Astrocyte of the cerebellum (primary cell): Measurements from ENCODE around the gene CNPY4.

Experiments used
- DNase-seq: peaks from one replicate; pipeline ENCODE4 v3.0.0-alpha.2; 2011; ENCODE audit warnings: low read depth
- H3K4me3 ChIP-seq: 2 replicates; pipeline ENCODE4 v1.5.1; 2011; ENCODE audit warnings: mild to moderate bottlenecking, low read depth, low read length, moderate library complexity
- CTCF ChIP-seq: IDR thresholded peaks from 2 replicates; pipeline ENCODE4 v1.5.1; 2012; ENCODE audit warnings: low read length, low read depth, moderate library complexity, mild to moderate bottlenecking; ENCODE audit errors: missing control alignments
- in situ Hi-C: cut with HindIII; loops from 2 replicates; pipeline ENCODE4 v1.10.0; 2017; ENCODE audit warnings: low sequenced_read_pairs

Gene CNPY4

GRCh38 chr7:100087055-100087750 lies 32.2 kb upstream of the CNPY4 start:
- no peak overlapping the region for H3K4me3 ChIP-seq
- no peak for TF ChIP-seq CTCF
- in situ Hi-C loops, result no loop called here
- peak; percentile 88 for DNase-seq

- H3K4me3 ChIP-seq, result peak overlapping the region; percentile 89
- in situ Hi-C loops, result no loop called here
- no peak for TF ChIP-seq CTCF
- DNase-seq, result no peak
These were observed 31.3 kb upstream of the CNPY4 start for GRCh38 chr7:100088095-100088620.

GRCh38 chr7:100088621-100089457 lies 30.6 kb upstream of the CNPY4 start, which contains the start of gene COPS6:
COPS6 (plus strand) TSS chr7:100088969; CDS start chr7:100088991, 22 bp downstream.
- no peak for TF ChIP-seq CTCF
- in situ Hi-C loops, result no loop called here
- H3K4me3 ChIP-seq, result peak within 1 kb of the TSS; percentile 89
- no peak for DNase-seq

- peak overlapping the region; percentile 89 for H3K4me3 ChIP-seq
- in situ Hi-C loops, result no loop called here
- no peak for DNase-seq
- TF ChIP-seq CTCF, result no peak
These were observed 29.8 kb upstream of the CNPY4 start for GRCh38 chr7:100089458-100090196.

- in situ Hi-C loops, result no loop called here
- no peak for TF ChIP-seq CTCF
- no peak for DNase-seq
- no peak overlapping the region for H3K4me3 ChIP-seq
These were observed 28.7 kb upstream of the CNPY4 start for GRCh38 chr7:100090527-100091410.
